Measurements from ENCODE around the gene UMAD1. TPM values are rescaled to one million over a fixed set of nuclear protein-coding genes. Genes with fewer than 3 reads are reported as not detected.

Gene UMAD1
- total and polyA plus RNA-seq, 2 experiments from 2014 or later: 8.4 to 12.4 TPM

- TF ChIP-seq ZNF462 (CRISPR knock-in tag; IDR thresholded peaks at IDR 0.05): no peak
Measured at GRCh38 chr7:7681936-7682329, 41.4 kb downstream of the UMAD1 start (continued).

- Mint-ChIP-seq H3K4me3 (no peak overlapping the region), H3K27me3 (ENCODE audit: insufficient read depth, low read depth, poor library complexity) (no peaks in the 10 kb centered on the region), H3K4me1 (peaks cover 11% of the 10 kb centered on the region; the same call in 1 of the 3 replicates), H3K36me3 (ENCODE audit: low read depth) (peaks cover 3% of the 10 kb centered on the region; the same call in 2 of the 3 replicates), H3K9me3 (peaks cover 2% of the 10 kb centered on the region; the same call in 1 of the 3 replicates), H3K27ac (peak overlapping the region; percentile 56; the same call in 1 of the 2 replicates)
- ATAC-seq: no peak
- no peaks in the 10 kb centered on the region for H3K4me1 ChIP-seq (ENCODE audit: insufficient read depth)
- no peaks in the 10 kb centered on the region for H3K9me2 ChIP-seq (ENCODE audit: insufficient read depth)
- no peak overlapping the region for H3K4me2 ChIP-seq
- H3K4me3 ChIP-seq: no peak overlapping the region
- H3K27ac ChIP-seq (ENCODE audit: low read depth): no peak overlapping the region
- TF ChIP-seq JUNB (IDR thresholded peaks at IDR 0.05; ENCODE audit: unreplicated experiment) (no peak), ZNF114 (CRISPR knock-in tag; IDR thresholded peaks at IDR 0.05) (no peak), POLR2AphosphoS5 (IDR thresholded peaks at IDR 0.05; ENCODE audit: low read depth) (no peak), EZH2 (IDR thresholded peaks at IDR 0.05; ENCODE audit: low read depth, unreplicated experiment) (no peak), ZNF331 (CRISPR knock-in tag; IDR thresholded peaks at IDR 0.05; ENCODE audit: low read depth) (no peak), ETS1 (IDR thresholded peaks at IDR 0.05) (no peak)
- H3F3A ChIP-seq (replicated peaks; ENCODE audit: low read depth): no peaks in the 10 kb centered on the region
- no peak overlapping the region for H2AFZ ChIP-seq
- no peak for DNase-seq (ENCODE audit: low spot score)
- no peaks in the 10 kb centered on the region for H3K36me3 ChIP-seq (ENCODE audit: insufficient read depth)
- no peaks in the 10 kb centered on the region for H3K79me2 ChIP-seq (replicated peaks; ENCODE audit: insufficient read depth)
- no peaks in the 10 kb centered on the region for H3K27me3 ChIP-seq (ENCODE audit: insufficient read depth)
- H4K20me1 ChIP-seq (replicated peaks; ENCODE audit: insufficient read depth): no peaks in the 10 kb centered on the region
Measured at GRCh38 chr7:7682861-7683260, 42.3 kb downstream of the UMAD1 start.
